Amygdala (tissue), 56 donors: ENCODE results near the gene SORCS2.
"Not testable (repeated sequence)": the region's sequence is repeated elsewhere in the genome, so short reads cannot be mapped to it uniquely, and the experiment has no call there.

ENCODE experiments used
- DNase-seq, 56 donors: peaks; one replicate each; lab custom pipeline; 2025; lab: John Stamatoyannopoulos, UW

SORCS2 gene

DNA sequence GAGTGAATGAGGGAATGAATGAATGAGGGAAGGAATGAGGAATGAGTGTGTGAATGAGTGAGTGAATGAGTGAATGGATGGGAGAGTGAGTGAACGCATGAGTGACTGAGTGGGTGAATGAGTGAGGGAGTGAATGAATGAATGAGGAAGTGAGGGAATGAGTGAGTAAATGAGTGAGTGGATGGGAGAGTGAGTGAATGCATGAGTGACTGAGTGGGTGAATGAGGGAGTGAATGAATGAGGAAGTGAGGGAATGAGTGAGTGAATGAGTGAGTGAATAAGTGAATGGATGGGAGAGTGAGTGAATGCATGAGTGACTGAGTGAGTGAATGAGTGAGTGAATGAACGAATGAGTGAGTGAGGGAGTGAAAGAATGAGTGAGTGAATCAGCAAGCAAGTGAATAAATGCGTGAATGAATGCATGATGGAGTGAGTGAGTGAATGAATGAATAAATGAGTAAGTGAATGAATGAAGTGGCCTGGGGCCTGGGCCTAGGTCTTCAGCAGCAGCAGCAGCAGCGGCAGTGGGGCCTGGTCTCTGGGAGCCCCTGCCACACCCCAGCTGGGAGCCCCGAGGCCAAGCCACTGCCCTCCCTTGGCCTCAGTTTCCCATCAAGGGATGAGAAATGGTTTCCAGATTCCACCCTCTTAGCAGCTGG is 258.6 kb downstream of the SORCS2 start:
- DNase-seq, result no peak

DNA sequence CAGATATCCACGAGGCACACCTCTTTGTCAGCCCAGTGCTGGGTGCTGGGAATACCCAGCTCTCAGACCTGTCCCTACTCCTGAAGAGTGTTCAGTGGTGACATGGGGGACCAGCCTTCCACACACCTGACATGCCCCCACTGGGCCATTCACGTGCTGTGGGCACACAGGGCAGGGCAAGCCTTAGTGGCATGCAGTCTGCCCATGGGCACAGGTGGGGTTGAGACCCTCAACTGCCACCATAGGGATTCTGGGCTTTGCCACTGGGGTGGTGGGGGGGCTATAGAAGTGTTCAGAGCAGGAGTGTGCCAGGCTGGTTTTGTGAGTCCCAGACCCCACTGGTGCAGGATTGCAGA is 259.1 kb downstream of the SORCS2 start:
- DNase-seq, result no peak

DNA sequence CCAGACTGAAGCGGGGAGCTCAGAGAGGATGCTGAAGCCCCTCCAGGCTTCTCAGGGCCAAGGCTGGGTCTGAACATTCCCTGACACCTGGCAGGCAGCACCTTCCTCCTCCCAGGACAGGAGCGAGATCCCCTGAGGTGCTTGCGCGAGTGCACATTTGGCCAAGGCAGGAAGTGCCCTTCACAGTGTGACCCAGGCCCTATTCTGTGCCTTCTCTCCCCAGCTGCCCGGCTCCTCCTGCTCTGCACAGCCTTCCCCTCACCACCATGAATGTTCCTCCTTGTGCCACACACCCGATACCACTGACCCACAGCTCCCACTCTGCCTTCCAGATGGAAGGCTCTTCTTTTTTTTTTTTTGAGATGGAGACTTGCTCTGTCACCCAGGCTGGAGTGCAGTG is 259.5 kb downstream of the SORCS2 start:
- DNase-seq, result no peak

DNA sequence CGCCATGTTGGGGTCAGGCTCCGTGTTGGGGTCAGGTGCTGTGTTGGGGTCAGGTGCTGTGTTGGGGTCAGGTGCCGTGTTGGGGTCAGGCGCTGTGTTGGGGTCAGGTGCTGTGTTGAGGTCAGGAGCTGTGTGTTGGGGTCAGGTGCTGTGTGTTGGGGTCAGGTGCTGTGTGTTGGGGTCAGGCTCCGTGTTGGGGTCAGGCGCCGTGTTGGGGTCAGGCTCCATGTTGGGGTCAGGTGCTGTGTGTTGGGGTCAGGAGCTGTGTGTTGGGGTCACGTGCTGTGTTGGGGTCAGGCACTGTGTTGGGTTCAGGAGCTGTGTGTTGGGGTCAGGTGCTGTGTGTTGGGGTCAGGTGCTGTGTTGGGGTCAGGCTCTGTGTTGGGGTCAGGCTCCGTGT is 260.5 kb downstream of the SORCS2 start:
- not testable (repeated sequence) for DNase-seq

DNA sequence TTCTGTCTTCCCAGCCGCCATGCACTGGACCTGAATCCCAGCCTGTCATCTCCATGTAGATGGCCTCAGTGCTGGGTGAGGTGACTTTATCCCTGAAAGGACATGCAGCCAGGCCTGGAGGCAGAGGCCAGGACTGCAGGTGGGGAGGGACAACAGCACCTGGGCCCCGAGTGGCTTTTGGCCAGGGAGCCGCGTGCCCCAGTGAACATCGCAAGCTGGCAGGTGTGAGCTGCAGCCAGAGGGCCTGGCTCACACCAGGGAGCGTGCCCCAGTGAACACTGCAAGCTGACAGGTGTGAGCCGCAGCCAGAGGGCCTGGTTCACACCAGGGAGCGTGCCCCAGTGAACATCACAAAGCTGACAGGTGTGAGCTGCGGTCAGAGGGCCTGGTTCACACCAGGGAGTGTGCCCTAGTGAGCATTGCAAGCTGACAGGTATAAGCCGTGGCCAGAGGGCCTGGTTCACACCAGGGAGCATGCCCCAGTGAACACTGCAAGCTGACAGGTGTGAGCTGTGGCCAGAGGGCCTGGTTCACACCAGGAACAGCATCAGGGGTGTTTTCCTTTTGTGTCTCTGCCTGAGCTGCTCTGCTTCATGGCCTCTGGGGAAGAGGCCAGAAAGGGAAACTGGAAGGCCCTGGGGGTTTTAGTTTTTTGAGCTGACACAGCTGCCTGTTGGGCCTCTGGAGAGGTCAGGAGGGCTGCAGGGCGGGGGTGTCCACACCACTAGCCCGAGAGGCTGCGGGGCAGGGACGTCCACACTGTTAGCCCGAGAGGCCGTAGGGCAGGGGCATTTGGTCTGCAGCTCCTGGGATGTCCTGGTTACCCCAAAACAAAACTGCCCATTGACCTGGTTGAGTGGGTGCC is 265.1 kb downstream of the SORCS2 start:
- DNase-seq, result no peak

DNA sequence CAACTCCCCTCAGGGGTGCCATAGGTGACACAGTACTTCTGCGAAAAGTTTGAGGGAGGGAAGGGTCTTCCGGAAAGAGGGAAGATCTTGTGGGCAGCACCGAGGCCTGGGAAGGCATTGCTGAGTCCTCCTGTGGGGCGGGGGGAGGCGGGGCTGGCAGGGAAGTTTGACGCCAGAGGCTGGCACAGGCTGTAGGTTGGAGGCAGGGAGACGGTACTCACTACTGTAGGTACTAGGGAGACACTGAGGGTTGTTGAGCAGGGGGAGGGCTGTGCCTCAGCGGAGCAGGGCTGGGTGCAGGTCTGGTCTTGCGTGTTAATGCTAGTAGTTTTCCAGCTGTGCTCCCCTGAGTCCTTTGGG is 265.7 kb downstream of the SORCS2 start:
- no peak for DNase-seq

DNA sequence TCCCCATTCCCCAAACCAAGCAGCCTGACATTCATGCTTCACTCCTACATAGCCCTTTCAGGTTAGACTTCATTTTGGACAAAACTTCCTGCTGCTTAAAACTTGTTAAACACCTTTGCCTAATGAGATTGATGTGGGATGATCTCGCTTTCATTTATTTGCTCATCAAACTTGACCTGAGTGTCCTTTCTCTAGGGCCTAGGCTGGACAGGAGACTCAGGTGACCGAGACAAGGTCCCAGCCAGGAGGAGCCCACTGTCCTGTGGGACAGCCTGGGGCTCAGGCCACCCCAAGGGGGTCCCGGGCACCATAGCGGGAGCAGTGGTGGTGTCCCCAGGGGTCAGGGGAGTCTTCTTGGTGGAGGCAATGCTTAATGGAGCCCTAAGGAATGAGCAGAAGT is 266.1 kb downstream of the SORCS2 start:
- no peak for DNase-seq

DNA sequence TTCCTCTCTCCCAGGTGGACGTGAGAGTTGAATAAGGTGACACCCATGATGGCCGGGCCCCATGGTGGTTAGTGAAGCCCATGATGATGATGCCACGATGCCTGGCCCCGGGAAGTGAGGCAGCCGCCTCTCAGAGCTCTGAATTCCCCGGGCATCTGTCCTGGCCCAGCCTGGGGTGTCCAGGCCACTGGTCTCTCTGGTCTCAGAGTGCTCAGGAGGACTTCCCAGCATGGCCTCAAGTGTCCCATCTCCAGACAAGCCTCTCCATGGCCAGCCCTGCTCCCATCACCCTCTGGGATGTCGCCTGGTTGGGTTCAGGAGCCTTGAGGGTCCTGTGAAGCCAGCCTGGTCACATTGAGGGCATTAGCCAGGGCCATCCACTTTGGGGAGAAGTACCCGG is 267.1 kb downstream of the SORCS2 start:
- no peak for DNase-seq

DNA sequence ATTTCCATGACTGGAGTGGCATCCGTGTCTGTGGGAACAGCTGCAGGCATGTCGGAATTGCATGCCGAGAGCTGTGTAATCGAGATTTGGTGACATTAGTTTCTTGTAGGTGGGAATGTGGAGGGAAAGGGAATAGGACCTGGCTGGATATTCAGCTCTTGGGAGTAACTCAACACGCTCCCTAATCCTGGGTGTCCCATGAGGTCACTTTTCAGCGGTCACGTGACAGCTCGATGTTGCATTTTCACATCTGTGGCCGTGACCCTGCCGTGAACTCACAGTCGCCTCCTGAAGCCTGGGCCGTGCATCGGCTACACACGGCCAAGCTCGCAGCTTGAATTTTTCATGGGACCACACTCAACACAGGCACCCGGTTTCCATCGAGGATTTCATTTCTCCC is 268.2 kb downstream of the SORCS2 start:
- no peak for DNase-seq

DNA sequence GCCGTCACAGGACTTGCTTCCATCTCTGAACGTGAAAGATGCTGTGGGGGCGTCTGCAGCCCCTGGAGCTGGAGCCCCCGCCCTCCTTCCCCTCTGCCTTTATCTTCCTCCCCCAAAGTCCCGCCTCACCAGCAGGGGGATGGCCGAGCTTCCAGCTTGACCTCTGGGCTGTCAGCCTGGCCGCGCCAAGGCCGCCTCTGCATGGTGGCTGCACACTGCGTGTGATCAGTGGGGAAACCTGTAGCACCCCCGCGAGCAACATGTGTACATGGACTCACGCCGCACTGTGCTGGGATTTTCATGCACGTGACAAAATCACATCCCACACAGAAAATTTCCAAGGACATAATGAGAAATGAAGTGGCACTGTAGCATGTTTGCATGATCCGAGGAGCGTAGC is 268.9 kb downstream of the SORCS2 start:
- DNase-seq, result peak in 2 of 56 donors; percentile 9 to 51

DNA sequence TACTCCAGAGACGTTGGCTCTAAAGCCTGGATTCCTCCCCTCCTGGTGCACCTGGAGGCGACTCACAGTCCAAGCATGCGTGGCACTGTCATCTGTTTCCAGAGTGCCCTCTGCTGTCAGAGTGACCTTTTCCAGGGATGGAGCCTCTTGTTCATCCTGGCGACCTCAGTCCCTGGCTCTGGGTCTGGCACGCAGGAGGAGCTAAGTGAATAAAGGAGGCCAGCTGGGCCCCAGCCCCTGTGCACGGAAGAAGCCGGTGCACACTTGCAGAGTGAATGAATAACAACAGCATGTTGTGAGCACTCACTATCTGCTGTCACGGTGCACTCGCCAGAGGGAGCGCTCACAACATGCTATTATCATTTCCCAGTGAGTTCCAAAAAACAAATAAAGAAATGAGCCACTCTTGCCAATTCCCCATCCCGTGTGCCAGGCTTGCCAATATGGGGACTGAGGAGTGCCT is 270.2 kb downstream of the SORCS2 start:
- DNase-seq, result peak in 42 of 56 donors; percentile 8 to 84 (median 35)

DNA sequence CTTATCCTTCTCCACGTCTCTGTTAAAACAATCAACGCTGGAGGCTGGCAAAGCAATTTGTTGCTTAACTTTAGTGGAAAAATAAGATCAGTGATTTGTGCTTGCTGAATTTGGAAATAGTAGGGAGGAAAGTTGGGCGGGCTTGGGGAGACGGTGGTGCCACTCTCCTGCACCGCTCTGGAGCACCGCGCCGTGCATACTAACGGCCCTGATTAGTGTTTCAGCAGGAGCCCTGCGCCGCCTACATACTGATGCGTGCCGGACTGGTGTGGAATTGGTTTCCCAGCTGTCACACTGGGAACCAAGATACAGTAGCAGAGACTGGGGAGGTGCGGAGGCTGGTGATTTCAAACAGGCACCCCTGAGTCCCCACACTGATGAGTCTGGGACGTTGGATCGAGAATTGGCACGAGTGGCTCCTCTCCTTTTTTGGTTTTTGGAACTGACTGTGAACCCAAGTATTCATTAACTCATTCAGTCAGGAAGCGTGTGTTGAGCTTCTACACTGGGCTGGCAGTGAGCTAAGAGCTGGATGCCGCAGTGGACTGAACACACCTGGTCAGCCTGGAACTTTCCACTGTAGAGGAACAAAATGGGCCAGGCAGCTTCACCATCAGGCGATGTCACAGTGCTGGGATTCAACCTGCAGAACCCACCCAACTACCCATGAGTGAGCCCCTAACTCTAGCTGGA is 271.4 kb downstream of the SORCS2 start:
- peak in 9 of 56 donors; percentile 4 to 39 (median 20) for DNase-seq

DNA sequence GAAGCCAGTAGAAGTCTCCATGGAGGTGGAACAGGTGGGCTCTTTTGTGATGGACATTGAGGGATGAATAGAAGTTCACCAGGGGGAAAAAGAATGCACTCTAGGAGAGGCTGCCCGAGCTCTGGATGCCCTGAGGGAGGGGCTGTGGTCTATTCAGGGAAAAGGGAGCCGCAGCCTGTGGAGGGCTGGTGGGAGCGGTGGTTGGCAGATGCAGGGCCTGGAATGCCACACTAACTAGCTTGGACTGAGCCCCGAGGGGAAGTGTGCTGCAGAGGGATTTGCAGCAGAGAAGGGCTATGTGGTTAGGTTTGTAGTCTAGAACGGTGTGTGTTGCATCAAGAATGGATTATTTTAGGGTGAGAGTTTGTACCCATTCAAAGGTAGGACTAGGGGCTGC is 271.9 kb downstream of the SORCS2 start:
- DNase-seq, result no peak

DNA sequence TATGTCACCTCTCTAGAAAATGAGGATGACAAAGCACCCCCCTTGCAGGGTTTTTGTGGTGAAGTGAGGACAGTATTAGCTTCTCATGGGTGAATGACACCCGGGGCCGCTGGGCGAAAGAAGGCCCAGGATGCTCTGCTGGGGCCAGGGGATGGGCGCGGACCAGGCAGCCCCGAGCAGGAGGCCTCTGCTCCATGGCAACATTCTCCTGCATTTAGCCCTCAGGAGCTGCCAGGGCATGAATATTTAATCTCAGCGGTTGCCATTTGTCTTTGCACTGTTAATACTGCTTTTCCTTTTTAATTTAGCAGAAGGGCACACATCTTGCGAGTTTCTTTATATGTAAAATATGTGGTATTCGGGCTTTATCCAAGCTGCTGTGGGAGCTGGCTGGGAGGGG is 272.7 kb downstream of the SORCS2 start:
- no peak for DNase-seq

DNA sequence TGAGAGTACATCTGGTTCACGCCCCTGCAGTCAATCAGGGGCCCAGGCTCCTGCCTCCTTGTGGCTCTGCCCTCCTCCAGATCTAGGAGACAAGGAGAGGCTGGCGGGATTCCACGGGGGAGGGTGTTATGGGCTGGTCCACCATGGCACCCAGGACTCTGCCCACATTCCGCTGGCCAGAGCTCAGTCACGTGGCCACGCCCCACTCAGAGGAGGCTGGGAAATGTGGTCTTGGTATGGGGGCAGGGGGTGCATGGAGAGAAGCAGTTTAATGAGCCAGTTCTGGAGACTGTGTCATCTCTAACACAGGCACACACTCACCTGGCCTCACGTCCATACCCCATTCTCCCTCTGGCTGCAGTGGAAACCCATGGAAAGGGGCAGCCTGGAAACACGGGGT is 273.9 kb downstream of the SORCS2 start:
- no peak for DNase-seq

DNA sequence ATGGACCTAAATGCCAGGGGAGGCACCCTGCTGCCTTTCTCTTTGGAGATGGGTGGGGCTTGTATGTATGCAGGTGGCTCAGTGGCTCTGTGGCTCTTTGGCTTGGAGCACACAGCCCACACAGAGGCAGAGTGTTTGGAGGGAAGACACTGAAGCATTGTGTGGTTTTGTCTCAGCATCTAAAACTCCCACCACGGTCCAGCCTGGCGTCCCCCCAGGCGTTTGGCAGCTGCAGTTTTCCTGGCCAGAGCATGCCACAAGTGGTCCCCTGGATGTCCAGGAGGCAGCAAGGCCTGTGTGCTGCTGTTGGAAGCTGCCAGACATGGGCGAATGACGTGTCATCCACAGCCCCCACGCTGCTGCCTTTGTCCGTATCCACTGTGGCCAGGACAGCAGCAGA is 274.6 kb downstream of the SORCS2 start:
- DNase-seq, result peak in 48 of 56 donors; percentile 10 to 90 (median 58)

DNA sequence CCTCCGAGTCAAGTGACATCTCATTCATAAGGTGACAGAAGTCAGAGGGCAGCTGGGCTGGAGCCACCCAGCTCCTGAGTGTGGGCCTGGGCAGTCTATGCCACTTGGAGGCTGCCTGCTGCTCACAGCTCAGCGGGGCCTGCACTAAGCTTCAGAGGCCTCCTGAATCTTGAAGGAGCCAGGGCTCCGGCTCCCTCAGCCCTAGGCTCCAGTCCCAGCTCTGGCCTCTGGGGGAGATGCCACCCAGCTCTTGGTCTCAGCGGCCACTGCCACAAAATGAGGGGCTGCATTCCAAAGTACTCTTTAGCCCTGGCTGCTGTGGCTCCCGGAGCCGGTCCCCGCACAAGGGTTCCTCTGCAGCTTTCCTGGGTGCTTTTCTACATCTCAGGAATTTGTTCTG is 275.1 kb downstream of the SORCS2 start:
- peak in 1 of 56 donors; percentile 44 for DNase-seq

DNA sequence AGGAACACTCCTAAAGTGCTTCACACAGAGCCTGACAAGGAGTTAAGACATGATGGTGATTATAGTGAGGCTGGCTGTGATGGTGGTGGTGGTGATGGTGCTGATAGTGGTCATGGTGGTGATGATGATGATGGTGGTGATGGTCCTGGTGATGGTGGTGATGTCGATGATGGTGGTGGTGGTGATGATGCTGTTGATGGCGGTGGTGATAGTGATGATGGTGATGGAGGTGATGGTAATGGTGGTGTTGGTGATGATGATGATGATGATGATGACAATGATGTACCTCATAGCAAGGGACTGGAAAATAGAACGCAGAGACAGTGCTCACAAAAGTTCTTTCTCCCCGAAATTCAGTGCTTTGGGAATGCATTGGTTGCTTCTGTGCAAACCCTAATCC is 276.7 kb downstream of the SORCS2 start:
- DNase-seq, result no peak

DNA sequence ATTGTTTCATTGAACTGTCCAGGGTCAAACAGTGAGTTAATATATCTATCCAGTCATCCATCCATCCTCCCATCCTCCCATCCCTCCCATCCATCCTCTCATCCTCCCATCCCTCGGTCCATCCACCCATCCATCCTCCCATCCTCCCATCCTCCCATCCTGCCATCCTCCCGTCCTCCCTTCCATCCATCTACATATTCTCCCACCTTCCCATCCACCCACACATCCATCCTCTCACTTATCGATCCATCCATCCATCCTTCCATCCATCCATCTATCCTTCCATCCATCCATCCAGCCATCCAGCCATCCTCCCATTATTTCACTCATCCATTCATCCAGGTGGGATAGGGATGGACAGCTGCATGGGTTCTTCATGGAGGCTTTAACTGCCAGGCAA is 277.8 kb downstream of the SORCS2 start:
- no peak for DNase-seq

DNA sequence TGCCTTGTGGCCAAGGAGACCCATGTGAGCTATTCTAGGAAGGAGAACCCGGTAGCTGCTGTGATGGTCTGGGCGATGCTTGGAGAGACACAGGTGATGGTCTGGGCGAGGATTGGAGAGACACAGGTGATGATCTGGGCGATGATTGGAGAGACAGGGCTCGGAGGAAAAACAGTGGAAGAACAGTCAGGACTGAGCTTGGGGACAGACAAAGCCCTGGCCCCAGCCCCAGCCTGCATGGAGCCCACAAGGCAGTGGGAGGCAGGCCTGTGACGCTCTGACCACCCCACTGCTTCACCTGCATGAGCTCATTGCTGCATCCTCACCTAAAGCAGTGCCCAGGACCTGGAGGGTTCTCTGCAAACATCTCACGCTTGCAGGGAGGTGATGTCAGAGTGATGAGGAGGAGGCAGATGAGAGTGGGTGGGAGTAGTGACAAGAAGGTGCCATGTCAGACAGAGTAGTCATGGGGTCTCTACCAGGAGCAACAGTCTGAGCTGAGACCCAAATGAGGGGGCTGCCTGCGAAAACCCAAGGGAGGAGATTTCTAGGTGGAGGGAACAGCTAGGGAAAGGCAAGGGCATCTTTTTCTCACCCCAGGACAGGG is 278.3 kb downstream of the SORCS2 start:
- DNase-seq, result no peak

DNA sequence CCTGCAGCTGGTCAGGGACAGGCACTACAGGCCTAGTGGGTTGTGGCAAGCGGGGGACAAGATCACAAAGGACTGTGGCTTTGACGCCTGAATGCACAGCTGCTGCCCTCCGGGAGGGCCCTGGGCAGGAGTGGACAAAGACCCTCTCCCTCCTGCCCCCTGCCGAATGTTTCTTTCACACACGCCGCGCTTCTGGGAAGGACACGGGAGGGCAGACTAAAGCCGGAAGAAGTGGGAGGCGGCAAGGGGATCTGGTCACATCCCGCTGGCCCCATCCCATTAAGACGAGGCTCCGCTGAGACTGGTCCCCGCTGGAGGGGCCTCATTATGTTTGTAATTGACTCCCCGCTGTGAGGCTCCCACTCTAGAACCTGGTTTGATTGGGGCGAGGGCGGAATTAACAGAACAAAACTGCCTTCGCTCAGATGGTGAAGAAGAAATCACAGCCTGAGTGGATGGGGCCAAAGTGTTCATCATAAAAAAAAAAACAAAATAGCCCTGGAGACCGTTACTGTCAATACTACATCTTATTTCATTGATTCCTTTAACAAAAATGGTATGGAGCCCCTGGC is 280.2 kb downstream of the SORCS2 start:
- DNase-seq, result no peak
